GM10248 (cell line): ENCODE data around the gene UBE3D.

Experiments used
- CTCF ChIA-PET: fragments of 300-600 bp; sonication (Branson Sonifier 250); formaldehyde crosslinking; extraction: SDS; loops from one replicate; lab custom pipeline; 2021; ENCODE audit warnings: antibody characterized with exemption; lab: Yijun Ruan, JAX
- POLR2A ChIA-PET: fragments of 350-650 bp; sonication (Branson Sonifier 250); formaldehyde crosslinking; extraction: SDS; loops from one replicate; lab custom pipeline; 2020; ENCODE audit warnings: antibody characterized with exemption; lab: Yijun Ruan, JAX
- DNase-seq: peaks from one replicate; pipeline ENCODE4 v3.0.0; 2012; ENCODE audit errors: extremely low spot score
- CTCF ChIP-seq: IDR thresholded peaks from 2 replicates; pipeline ENCODE4 v1.5.1; 2012; ENCODE audit warnings: mild to moderate bottlenecking, low read depth; ENCODE audit errors: extremely low read depth, missing control alignments, control extremely low read depth

Gene UBE3D

GRCh38 chr6:83008626-83009025 is 57.0 kb downstream of the UBE3D start:
- CTCF ChIA-PET: no interaction called here
- POLR2A ChIA-PET: no interaction called here
- TF ChIP-seq CTCF: no peak
- no peak for DNase-seq

DNA sequence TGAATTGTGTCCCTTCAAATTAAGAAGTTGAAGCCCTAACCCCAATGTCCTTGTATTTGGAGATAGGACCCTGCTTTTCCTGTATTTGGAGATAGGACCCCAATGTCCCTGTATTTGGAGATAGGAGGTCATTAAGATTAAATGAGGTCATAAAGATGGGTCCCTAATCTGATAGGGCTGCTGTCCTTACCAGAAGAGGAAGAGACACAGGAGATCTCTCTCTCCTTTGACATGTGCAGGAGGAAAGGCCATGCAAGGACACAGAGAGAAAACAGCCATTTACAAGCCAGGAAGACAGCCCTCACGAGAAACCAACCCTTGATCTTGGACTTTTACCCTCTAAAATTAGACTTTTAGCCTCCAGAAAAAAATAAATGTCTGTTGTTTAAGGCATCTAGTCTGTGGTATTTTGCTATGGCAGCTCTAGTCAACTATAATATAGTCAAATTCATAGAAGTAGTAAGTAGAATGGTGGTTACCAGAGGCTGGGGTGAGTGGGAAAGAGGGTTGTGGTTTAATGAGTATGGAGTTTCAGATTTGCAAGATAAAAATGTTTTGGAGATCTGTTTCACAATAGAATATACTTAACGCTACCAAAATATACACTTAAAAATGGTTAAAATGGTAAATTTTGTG is 59.3 kb downstream of the UBE3D start:
- CTCF ChIA-PET: interaction anchor here (0.8 kb wide), 1 partner anchor 59 kb away, joined by 3 read pairs; the partner anchor contains the start of gene UBE3D
- no peak for TF ChIP-seq CTCF
- POLR2A ChIA-PET: no interaction called here
- no peak for DNase-seq

DNA sequence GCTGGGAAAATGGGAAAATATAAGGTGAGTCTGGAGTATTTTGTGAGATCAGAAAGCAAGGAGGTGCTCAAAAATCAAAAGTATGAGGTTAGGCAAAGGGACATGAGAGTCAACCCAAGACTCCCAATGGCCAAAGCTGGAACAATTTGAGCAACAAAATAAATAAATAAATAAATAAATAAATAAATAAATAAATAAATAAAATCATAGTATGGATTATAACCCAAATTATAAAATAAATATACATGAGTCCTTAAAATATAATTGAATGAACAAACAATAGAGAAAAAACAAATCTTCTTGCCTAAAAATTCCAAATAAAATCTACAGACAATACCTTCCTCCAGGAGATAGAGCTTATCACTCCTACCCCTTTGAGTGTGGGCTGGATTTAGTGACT is 69.5 kb downstream of the UBE3D start:
- no peak for TF ChIP-seq CTCF
- ChIA-PET POLR2A (no interaction called here), CTCF (no interaction called here)
- DNase-seq: no peak

DNA sequence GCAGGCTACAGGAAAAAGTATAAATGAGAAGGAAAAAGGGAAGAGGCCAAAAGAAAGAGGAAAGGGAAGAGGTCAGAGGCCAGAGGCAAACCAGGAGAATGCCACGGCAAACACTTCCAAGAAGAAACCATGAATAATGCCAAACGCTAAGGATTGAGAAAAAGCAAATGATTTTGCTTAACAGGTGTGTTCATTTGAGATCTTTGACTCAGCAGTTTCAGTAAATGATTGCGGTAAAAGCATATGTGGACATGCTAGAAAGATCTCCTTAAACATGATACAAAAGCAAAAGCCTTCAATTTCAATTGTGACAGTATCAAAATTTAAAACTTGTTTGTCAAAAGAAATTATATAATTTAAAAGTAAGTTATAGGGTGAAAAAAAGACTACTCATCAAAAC is 70.6 kb downstream of the UBE3D start:
- POLR2A ChIA-PET: no interaction called here
- TF ChIP-seq CTCF: no peak
- CTCF ChIA-PET: no interaction called here
- DNase-seq: no peak

- TF ChIP-seq CTCF: no peak
- POLR2A ChIA-PET: no interaction called here
- CTCF ChIA-PET: interaction anchor here (0.8 to 1.5 kb wide), 5 partner anchors 11 to 75 kb away, joined by 3 to 4 read pairs (median 3); partner anchors contain the start of gene UBE3D
- DNase-seq: no peak
These were observed 75.8 kb downstream of the UBE3D start for GRCh38 chr6:82989736-82990290.

- TF ChIP-seq CTCF: no peak
- ChIA-PET CTCF (interaction anchor here (0.9 kb wide), 1 partner anchor 12 kb away, joined by 3 read pairs; no protein-coding TSS in a partner anchor), POLR2A (no interaction called here)
- no peak for DNase-seq
These were observed 76.7 kb downstream of the UBE3D start for GRCh38 chr6:82988930-82989351.

DNA sequence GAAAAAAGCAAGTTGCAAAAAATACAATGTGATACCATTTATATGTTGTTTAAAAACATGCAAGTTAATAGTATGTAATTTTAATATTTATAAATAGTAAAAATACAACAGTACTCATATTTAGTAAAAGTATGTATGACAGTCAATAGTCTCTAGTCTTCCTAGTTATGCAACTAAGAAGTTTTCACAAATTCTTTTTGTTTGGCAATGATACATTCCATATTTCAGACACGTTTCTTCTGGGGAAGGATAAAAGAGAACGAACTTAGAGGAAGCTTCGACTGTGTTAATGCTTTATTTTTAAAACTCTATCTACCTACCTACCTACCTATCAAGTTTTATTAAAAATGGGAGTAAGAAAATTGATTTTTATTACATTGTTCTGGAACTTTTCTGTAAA is 77.7 kb downstream of the UBE3D start:
- no peak for DNase-seq
- ChIA-PET POLR2A (no interaction called here), CTCF (interaction anchor here (1.2 kb wide), 1 partner anchor 79 kb away, joined by 3 read pairs; no protein-coding TSS in a partner anchor)
- TF ChIP-seq CTCF: no peak
